ENCODE measurements around the gene TLCD1.
"Not testable (repeated sequence)": the region's sequence is repeated elsewhere in the genome, so short reads cannot be mapped to it uniquely, and the experiment has no call there.

- TF ChIP-seq POLR2AphosphoS5 (IDR thresholded peaks at IDR 0.05; ENCODE audit: low read depth, low read length); POLR2A (IDR thresholded peaks at IDR 0.05; ENCODE audit: low read depth, low read length); TAF1 (IDR thresholded peaks at IDR 0.05; ENCODE audit: borderline replicate concordance, low read depth, low read length): not testable (repeated sequence)
These were observed 5.1 kb downstream of the TLCD1 start for GRCh38 chr17:28720997-28721329.
